HG02763 (cell line): Measurements from ENCODE around the gene NAA25.
"Not testable (repeated sequence)": the region's sequence is repeated elsewhere in the genome, so short reads cannot be mapped to it uniquely, and the experiment has no call there.

ENCODE experiments used
- ATAC-seq: cut with Tn5 transposase; IDR thresholded peaks from one replicate; pipeline ENCODE4 v1.9.1; 2021; ENCODE audit warnings: mild to moderate bottlenecking, moderate library complexity; ENCODE audit not compliant: unreplicated experiment

NAA25 gene

DNA sequence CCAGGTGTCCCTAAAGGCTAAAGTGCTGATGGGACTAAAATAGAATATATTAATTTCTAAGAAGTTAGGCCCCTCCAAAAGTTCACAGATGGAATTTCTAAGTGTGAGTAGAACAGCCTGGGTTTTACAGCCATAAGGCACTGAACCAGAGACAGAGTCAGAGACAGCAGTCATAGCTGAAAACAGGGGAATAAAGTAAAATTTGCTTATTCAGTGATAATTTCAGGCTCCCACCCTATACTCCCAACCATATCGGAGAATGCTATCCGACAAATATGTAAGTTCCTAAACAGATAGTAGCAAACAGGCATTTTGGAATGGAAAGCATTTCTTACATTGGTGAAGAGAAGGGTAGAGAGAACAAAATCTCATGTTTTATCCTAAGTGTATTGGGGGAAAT is 45.3 kb downstream of the NAA25 start:
- no peak for ATAC-seq

DNA sequence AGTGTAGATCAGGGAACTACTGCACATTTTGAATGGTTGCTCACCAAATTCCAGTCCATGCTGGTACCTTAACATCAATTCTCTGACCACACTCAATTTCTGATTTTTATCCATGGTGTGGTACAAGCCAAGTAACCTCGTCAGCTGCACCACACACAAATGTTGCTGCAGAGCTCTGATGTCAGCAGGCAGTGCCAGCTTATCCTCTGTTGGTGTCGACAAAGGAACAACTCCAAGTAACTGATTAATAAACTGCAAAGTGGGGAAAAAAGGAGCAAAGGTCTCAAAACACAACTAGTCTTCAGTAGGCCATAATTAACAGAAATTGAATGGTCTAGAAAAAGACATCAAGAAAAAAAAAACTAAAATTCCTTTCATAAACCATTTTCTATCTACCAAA is 47.4 kb downstream of the NAA25 start:
- no peak for ATAC-seq

DNA sequence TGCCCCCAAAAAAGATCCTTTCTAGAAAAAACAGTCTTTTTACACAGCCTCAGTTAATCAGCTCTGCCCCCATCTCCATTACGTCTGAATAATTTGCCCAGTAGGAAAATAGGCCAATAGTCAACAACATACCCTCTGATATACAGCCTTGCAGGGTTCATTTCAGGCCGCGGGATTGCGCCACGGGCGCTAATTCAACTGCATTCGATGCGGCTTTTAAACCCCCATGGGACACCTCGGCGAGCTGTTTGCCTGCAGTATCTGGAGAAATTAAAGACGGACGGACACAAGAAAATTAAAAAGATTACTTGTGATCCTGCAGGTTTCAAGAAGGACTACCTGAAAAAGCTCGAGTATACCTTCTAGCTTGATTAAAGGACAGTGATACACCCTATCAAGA is 59.2 kb downstream of the NAA25 start:
- no peak for ATAC-seq

DNA sequence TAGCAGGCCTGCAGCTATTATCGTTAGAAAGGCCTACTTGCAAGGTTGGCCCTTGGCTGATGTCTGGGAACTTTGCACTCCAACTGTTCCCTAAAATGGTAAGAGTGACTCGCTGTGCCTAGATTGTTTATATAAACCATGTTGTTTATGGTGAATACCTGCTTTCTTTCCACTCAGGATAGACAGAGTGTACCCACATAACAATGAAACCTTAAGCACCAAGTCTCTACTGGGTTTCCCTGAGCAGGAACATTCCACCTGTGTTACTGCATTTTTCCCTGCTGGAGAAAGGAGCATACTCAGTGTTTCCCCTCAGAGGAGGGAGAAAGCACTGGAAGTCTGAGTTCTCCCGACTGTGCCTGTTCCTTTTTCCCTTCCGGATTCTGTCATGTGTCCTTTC is 62.6 kb downstream of the NAA25 start:
- ATAC-seq, result no peak

DNA sequence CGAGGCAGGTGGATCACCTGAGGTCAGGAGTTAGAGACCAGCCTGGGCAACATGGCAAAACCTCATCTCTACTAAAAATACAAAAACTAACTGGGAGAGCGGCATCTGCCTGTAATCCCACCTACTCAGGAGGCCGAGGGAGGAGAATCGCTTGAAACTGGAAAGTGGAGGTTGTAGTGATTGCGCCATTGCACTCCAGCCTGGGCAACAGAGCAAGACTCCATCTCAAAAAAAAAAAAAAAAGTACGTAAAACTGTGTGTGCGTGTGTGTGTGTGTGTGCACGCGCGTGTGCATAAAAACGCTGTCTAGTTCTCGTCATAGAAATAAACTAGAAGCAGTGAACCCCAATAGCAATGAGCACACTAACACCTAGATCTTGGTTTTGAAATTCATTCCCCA is 72.0 kb downstream of the NAA25 start:
- not testable (repeated sequence) for ATAC-seq

DNA sequence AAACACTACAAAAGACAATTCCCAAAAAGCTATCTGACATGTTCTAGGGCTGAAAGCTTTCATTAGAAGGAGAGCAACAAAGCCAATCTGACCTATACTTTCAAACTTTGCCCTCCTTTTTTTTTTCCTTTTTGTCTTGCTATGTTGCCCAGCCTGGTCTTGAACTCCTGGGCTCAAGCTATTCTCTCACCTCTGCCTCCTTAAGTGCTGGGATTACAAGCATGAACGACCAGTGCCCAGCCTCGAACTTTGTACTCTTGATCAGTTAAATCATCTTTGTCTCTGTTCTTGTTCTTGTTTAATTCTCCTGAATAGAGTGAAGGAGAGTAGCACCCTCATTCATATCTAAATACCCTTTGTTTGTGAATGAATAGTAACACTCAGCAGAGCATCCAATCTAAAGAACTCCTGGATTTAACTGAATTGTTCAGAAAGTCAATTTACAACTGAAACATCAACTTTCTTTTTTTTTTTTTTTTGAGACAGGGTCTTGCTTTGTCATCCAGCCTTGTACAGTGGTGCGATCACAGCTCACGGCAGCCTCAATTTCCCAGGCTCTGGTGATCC is 73.3 kb downstream of the NAA25 start:
- no peak for ATAC-seq

DNA sequence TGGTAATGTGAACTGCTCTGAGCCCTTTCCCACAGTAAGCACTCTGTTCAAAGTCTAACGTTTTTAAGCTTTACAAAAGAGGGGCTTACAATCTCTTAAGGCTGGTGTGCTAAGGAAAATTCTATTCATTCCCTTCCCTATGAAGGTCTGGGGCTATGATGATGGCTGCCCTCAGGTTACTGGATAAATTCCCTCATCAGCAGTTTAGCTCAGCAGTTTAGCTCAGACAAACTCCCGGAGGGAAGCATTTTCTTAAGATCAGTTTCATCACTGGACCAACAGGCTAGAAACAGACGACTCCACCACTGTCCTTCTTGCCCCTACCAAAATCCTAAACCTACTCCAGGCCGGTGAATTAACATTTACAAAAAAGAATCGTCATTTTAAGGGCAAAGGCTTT is 76.3 kb downstream of the NAA25 start:
- ATAC-seq, result no peak

DNA sequence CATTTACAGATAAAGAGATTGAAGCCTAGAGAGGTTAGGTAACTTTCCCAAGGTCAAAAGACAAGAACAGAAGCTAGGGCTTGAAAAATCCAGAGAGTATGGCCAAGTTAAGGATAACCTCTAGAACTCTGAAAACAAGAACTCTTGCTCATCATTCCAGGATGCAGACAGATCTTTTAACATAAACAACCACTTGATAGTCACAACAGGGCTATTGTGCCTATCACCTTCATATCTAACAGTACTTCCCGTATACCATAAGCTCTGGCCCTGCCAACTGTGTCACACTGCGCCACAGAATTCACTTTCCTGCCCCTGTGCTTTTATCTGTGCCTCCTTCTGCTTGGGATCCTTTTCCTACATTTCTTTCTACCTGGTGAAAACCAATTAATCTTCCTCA is 77.1 kb downstream of the NAA25 start:
- no peak for ATAC-seq

DNA sequence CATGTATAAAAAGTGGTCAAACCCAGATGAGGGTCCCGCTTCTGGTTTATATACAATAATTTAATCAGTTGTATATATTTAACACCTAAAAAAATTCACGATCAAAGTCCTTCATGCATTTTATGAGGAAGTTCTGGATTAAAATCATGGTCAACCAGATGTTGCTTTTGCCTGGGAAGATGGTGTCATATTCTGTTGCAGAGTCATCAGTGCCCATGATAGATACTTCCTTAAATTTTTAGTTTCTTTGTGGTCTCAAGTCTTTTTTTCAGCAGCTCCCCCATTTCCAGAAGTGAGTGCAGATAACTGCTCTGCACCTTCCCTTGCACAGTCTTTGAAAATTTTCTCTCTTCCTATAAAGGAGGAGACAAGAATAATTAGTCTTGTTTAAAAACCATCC is 79.3 kb downstream of the NAA25 start:
- ATAC-seq, result no peak

DNA sequence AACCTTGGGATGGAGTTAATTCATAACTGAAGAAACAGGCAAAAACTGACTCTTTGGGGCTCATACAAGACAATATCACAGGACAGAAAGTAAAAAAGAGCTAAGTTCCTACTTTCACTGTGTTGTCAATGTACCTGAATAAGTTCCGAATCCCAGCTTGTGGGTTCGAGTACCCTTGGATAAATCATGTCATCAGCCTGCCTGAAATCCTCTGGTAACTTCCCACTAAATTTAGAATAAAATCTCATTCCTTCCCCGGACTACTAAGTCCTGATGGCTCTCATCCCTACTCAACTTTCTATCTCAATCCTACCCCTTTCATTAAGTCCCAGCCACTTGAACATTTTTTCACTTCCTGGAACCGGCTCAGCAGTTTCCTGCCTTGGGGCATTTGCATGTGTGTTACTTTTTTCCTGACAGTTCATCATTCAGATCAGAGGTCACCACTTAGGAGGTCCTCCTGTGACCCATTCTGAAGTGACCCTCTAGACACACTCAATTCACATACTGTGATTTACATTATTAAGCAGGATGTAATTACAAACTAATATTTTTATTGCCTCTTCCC is 82.7 kb downstream of the NAA25 start:
- ATAC-seq, result no peak

DNA sequence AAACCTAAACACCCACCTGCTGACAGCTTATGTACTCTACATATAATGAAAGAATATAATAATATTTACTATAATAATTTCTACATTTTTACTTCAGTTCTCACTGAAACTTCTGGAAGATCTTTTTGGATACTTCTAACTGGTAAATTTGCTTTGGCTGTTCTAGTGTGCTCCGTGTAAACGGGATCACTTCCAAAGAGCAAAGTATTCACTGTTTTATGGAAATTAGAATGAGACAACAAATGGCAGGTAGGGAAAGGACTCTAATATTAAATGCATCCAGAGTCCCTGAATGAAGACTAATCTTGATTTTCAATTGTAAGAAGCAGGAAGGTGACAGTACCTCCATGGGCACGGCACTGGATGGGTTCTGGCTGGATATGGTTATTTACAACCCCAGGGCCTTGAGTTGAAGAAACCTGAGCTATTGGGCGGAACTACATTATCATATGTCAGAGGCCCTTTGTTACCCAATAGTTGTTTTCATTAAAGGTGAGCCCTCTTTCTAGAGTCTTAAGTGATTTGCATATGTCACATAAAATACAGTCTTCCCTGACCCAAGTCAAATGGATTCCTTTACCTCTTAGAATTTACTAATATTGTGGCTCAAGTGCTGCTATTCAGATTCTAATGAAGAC is 84.7 kb downstream of the NAA25 start:
- ATAC-seq, result no peak

DNA sequence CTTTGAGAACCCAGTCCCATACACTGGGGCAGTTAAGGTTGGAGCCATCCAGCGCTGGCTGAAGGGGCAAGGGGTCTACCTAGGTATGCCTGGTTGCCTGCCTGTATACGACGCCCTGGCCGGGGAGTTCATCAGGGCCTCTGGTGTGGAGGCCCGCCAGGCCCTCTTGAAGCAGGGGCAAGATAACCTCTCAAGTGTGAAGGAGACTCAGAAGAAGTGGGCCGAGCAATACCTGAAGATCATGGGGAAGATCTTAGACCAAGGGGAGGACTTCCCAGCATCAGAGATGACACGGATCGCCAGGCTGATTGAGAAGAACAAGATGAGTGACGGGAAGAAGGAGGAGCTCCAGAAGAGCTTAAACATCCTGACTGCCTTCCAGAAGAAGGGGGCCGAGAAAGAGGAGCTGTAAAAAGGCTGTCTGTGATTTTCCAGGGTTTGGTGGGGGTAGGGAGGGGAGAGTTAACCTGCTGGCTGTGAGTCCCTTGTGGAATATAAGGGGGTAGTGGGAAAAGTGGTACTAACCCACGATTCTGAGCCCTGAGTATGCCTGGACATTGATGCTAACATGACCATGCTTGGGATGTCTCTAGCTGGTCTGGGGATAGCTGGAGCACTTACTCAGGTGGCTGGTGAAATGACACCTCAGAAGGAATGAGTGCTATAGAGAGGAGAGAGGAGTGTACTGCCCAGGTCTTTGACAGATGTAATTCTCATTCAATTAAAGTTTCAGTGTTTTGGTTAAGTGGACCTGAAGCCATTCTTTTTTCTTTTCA is 86.2 kb downstream of the NAA25 start:
- no peak for ATAC-seq

DNA sequence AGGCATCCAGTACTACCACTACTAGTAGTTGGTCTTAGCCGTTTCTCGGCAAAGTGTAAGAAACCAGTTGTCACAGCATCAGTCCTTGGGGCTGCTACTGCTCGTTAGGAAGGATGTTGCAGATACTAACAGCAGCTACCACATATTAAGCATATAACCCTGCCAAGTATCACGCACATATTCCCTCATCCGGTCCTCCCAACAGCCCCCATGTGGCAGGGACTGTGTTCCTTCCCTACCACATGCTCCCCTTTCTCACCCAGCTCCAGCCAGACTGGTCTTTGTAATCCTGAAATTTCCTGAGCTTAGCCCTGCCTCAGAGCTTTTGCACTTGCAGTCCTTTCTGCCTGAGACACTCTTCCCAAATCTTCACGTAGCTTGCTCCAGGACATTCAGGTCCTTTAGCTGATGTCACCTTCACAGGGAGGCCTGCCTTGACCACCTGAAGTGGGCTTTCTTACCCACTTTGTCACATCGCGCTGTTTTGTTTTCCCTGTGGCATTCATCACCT is 87.6 kb downstream of the NAA25 start:
- ATAC-seq, result no peak

DNA sequence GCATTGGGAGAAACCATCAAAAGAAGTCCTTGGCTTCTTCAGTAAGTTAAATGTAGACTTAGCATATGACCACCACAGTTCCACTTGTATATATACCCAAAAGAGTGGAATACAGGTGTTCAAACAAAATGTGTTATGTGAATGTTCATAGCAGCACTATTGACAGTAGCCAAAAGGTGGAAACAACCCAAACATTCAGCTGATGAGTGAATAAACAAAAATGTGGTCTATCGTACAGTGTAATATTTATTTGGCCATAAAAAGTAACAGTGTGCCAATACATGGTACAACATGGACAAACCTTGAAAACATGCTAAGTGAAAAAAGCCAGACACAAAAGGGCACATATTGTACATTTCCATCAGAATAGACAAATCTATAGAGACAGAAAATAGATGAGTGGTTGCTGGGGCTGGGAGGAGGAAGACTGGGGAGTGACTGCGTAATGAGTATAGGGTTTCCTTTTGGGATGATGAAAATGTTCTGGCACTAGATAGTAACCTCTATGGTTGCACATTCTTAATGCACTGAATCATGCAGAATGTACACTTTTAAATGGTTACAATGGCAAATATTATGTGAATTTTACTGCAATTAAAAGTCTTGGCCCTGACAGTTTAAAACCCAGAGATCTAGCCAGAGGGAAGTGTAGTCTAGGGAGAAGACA is 89.9 kb downstream of the NAA25 start:
- ATAC-seq, result no peak

DNA sequence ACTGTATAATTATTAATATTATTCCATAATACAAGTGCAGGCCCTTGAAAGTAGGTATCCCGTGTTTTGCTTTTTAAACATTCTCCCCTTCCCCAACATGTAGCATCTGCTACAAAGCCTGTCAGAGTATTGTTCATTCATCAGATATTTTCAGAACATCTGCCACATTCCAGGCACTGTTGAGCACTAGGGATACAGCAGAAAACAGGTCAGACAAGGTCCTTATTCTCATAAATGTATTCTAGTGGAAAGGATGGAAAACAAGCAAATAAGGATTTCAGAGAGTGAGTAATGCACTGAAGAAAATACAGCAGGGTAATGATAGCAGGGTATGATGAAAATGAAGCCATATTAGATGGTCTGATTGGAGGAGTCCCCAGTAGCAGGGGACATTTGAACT is 91.5 kb downstream of the NAA25 start:
- no peak for ATAC-seq

DNA sequence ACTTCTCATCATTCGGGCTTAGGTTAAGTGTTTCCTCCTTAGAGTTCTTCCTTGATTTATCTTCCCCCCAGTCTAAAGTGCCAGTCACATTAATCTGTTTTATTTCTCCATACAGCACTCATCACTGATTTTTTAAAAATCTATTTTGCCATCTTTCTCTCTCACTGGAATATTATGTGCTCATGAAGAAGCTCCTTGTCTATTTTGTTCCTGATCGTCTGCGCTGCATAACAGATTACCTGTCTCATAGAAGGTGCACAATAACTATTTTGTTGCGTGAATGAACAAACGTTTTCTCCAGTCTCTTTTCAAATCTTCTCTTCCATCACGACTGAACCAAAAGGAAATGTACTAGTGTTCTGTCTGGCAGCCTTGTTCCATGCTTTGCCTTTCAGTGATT is 92.6 kb downstream of the NAA25 start:
- ATAC-seq, result no peak

DNA sequence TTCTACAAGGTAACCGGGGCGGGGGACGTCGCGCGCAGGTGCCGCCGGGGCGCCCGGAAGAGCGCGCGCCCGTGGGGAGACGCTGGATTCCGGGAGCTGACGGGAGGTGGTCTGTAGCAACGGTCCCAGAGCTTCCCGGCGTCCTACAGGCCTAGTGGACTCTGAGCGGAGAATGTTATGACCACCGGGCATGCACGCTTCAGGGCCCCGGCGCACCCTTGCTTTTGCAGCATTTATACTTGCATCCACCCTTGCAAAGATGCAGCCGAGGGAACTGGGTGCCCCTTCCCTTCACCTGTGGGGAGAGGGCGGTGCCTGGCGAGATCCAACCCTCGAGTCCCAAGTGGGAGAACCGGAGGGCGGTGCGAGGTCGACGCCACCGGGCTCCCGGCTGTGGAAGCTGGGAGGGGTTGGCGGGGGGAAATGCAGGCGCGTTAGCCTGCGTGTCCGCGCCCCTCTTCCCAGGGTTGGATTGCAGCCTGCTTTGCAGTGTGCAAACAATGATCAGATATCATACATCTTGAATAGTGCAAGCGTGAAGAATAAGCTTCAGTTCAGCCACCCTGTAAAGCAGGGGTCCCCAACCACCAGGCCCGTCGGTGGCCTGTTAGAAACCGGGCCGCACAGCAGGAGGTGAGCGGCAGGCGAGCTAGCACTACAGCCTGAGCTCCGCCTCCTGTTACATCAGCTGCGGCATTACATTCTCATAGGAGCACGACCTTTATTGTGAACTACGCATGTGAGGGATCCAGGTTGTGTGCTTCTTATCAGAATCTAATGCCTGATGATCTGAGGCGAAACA is 94.8 kb downstream of the NAA25 start:
- ATAC-seq, result peak; percentile 13

DNA sequence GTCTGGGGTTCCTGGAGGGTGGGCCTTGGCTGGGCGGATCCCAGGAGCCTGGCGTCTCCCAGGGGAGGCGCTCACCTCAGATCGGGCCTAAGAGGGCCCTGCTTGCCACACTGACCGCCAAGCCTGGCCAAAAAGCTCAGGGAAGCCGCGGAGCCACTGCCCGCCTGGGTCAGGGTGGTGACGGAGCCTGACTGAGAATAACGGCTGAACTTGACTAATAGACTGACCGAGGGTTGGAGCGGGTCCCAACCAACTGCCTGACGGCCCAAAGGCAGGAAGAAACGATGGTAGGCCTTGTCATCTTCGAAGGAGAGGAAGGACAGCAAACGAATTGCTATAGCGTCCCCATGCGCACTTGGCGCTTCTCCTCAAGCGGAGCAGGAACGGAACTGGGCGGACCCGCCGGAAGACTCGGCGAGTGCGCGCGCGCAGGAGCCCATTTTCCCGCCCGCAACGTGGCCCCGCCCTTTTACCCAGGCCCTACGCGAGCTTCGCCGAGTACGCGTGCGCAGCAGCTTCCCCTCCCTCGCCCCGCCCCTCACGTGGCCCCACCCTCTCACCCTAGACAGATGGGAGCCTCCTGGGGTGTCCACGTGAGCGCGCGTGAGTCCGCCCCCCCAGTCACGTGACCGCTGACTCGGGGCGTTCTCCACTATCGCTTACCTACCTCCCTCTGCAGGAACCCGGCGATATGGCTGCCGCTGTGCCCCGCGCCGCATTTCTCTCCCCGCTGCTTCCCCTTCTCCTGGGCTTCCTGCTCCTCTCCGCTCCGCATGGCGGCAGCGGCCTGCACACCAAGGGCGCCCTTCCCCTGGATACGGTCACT is 95.6 kb downstream of the NAA25 start, which contains the start of the genes ERP29 and TMEM116:
Gene ERP29, plus strand, starts transcription at position 652 of the 826 bp plus-strand sequence. Its CDS starts 40 bp downstream, at position 692.
Gene TMEM116, minus strand, starts transcription at position 391 of the 826 bp plus-strand sequence. CDS start 7,895 bp downstream, outside the sequence.
- ATAC-seq, result peak; percentile 74

DNA sequence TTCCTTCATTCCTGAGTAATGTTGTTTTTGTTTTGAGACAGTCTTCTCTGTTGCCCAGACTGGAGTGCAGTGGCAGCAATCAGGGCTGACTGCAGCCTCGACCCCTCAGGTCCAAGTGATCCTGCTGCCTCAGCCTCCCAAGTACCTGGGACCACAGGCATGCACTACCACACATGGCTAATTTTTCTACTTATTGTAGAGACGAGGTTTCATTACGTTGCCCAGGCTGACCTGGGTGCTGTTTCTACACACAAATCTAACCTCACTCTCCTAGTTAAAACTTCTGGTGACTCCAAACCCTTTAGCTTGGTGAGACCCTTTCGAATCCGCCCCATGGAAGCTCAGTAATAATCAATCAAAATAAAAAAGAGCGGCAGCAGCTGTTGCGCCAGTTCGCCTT is 96.9 kb downstream of the NAA25 start:
- no peak for ATAC-seq
